Embryonic facial prominence (tissue), 1 donor: ENCODE data around the gene SHISA9.

Source experiments
- DNase-seq: peaks from one replicate; pipeline ENCODE4 v3.0.0-alpha.2; 2016; ENCODE audit errors: extremely low spot score

SHISA9 gene

DNA sequence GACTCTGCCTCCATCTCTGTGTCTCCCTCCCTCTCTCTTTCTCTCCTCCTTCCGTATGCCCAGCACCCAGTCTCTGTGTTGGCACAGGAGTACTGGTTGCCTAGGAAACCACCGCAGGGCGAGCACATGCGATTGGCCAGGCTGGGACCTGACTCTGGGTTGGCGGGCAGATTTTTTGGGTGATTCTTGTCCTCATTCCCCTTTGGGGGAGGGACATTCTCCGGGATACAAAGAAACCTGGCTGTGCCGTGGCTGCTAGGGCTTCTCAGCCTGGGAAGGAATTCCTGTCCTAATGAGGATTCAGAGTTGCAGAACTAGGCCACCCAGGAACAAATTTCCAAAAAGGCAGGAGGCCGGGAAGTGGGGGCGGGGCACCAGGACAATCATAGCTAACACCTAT, 168.9 kb downstream of the SHISA9 start:
- DNase-seq, result no peak

DNA sequence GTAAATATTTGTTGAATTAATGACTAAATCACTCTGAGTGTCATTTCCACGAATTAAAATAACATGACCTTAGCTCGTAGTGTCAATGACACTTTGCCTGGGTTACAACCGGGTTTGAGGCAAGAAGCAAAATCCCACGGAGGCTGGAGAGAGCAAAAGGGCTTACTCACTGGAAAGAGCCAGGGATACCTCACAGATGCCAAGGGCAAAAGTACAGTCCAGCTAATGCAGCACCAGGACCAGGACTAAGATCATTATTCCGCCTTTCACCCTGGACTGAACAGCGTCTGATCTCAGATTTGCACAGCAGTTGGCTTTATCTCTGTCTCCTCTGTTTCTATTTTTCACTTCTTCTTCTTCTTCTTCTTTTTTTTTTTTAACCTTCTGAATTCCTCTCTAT, 175.5 kb downstream of the SHISA9 start:
- no peak for DNase-seq

DNA sequence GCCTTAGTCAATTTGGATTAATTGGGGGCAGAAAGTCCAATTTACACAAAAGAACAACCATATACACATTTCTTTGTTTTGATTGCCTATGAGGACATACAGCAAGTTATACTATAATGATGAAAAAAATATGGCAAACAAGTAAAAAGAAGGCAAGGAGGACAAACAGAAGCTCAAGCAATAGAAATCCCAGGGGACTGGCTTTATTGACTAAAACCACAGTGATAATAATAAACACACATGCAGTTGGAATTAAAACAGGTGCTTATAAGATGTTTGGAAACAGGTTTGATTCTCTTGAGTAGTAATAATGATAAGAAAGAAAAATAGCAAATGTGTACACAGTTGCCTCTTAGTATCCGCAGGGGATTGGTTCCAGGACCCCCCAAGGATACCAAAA, 176.4 kb downstream of the SHISA9 start:
- no peak for DNase-seq

DNA sequence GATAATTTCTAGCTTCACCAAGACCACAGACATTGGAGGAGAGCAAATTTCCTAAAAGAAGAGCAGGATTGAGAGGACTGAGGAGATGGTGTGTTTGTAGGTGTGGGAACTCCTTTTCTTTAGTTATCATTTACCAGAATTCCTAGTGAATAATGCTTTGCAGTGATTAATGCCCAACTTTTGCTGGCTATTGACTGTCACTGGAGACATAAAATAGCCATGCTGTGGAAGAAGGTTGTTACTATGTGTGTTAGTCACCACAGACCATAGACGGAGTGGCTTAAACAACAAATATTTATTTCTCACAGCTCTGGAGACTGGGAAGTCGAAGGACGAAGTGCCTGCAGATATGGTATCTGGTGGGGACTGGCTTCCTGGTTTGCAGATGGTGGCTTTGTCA, 179.1 kb downstream of the SHISA9 start:
- DNase-seq, result no peak

DNA sequence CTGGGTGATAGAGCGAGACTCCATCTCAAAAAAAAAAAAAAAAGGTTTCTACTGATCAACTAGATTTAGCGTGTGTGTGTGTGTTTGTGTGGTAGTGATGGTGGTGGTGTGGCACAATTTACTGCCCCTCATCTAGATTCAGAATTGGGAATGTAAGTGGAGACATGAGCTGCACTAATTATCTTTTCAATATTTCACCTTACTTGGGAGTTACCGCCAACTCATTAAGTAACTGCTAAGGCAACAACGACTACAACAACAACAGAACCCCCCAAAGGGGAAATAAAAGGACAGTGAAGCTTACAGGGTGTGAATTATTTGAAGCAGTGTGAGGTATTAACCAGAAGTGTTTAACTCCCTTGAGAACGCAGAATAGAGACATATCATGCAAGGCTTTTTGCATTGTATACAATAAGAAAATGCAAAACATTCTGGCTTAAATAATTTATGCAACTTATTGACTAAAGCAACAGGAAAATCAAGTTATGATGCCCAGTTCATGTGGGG, 180.5 kb downstream of the SHISA9 start:
- DNase-seq, result no peak

DNA sequence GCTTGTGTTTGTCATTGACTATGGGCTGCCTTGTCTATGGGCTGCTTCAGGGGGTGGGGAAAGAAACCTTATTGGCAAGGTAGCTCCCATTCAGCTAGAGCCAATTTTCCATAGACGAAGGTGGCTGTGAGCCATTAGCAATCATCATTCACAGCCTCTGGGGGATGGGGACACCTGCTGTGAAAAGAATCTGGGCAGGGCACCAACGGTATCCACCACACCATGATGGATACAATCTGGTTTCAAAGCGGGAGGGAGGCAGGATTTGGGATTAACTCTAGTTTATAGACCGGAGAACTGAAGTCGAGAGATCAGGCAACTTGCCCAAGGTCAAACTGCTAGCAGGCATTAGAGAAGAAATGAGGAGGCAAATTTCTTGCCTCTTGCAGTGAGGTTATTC, 182.3 kb downstream of the SHISA9 start:
- no peak for DNase-seq

DNA sequence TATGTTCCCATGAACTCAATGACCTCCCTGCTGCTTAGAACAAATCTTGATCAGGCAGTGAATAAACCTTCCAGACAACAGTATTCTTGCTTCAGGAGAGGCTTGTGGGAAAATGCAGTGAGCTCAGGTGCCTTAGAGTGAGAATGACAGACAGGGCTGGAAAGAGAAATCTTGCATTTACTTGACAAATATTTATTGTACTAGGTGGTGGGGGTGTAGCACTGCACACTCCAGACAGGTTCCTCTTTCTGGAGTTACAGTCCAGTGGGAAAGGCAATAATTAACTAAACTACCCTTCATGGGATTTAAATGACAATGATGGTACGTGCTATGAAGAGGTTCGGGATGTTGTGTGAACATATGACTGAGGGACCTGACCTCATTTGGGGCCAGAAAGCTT, 182.9 kb downstream of the SHISA9 start:
- DNase-seq, result no peak

DNA sequence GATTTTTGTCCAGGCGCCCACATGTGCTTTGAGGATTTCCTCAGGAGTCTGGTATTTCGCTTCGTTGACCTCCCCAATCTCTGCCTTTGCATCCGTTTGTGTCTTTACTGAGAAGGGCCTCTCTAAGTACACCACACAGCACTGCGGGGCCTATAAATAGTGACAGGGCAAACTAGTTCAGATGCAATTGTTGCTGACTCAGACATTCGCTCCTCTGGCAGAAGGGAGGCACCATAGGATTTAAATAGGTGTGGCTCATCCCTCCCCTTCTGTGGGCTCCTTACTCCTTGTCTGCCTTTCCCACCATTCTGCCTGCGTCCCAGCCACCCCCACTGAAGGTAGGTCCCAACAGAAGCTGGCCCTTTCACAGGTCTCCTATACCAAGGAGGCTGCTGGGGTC, 192.3 kb downstream of the SHISA9 start:
- no peak for DNase-seq

DNA sequence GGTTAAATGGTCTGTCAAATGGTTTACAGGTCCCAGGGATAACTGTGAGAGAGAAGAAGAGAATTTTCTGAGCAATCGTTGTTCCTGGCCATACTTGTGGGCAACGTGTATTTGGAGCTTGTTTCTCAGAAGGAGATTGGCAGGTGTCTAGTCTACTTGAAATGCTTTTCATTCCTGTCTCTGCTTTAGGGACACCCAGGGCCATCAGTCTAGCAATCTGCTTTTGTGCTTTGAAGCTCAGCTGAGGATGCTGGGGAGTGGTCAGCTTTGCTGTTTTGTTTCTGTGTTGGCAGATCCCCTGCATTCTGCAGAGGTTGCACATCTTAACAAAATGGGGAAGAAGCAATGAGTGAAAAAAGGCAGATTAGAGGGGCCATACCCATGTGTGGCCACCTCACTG, 193.7 kb downstream of the SHISA9 start:
- DNase-seq, result no peak

DNA sequence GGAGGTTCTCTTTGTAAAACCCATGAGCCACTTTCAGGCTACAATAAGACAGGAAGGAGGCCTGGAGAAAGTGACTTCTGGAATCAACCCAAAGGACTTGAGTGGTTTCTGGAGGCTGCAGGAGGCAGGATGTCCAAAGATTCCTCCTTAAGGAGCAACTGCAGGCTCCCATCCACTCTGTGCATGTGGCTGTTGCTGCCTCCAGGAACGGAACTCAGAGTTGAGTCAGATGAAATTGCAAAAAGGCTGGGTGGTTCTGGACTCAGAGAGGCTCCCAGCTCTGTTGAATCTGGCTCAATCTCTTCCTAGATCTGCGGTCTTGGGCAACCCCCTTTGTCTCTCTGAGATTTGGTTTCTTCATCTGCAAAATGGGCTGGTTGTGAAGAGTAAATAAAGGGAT, 197.1 kb downstream of the SHISA9 start:
- DNase-seq, result no peak

DNA sequence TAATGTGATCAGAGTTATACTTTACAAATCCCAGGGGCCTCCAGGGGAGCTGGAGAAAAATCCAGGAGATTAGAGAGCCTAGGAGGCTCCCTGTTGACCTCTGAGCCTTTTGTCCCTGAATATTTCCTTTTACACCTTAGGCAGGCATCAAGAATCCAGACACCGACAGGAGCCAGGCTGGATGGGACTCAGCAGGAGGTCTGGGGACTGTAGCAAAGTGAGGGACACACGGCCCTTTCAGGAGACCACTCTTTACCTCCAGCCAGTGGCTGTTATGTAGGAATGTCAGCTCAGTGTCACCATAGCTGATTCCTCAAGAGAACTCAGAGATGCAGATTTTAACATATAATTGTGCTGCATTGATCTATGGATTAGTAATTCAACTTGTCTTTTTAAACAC, 198.4 kb downstream of the SHISA9 start:
- DNase-seq, result no peak

DNA sequence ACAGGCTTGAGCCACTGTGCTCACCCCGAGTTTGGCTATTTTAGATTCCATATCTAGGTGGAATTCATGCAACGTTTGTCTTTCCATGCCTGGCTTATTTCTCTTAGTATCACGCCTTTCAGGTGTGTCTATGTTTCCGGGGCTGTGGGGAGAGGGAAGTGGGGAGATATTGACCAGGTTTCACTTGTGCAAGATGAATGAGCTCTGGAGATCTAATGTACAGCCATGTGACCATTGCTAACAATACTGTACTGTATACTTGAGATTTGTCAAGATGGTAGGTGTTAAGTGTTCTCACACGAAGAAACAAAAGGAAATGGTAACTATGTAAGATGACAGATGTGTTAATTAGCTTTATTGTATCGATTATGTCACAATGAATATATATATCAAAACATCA, 199.6 kb downstream of the SHISA9 start:
- DNase-seq, result no peak

DNA sequence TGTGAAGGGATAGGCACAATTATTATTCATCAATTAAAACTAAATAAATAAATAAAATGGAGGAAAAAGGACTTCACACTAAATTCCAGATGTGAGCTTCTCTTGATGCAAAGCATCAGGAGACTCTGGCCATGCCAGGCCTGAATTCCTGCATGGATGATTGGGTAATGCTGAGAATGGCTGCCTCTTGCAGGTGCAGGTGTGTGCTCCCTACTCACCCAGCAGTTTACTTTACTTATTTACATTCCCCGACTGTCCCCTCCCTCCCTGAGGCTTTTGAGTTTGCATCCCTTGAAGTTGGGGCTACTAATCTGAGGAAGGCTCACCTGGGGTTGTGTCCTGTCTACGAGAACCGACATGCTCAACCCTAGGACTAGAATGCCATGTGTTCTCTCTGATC, 200.4 kb downstream of the SHISA9 start:
- DNase-seq, result no peak

DNA sequence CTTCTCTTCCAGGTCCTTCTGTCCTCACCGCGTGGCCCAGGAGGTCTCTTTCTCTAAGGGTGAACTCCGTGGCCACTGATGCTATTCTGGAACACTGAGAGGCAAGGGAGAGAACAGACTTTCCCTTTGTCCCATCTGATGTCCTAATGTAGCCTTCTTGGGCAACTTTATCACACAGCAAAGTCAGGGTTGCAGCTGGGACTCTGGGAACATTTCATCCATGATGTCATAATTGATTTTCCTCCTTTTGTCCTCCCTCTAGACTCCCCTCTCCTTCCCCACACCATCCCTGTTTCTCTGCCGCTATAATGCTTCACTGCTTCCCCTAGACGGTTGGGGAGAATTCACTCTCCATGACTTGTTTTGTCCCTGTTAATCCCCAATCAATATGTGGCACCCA, 201.0 kb downstream of the SHISA9 start:
- DNase-seq, result no peak

DNA sequence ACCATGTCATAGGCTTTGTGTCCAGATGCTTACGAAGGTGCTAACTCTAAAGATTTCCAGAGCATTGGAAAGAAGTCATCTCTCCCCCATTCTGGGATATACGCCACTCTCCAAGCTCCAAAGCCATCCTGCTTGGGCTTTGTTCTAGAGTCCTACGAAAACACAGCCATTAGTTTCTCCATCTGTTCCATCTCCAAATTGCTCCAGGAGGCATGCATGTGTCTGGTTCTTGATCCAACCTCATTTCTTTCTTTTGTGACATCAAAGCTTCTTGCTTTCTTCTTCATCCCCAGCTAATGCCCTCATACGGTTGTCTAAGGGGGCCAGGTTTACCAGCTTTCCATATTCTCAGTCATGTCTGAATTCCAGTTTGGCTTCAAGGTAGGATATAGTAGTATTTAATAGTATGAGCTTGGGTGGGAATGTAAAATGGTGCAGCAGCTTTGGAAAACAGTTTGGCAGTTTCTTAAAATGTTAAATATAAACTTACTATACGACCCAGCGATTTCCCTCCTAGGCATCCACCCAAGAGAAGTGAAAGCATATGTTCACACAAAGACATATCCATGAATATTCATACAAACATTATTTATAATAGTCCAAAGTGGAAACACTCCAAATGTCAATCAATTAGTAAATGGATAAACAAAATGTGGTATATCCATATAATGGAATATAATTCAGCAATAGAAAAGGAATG, 202.6 kb downstream of the SHISA9 start:
- DNase-seq, result no peak

DNA sequence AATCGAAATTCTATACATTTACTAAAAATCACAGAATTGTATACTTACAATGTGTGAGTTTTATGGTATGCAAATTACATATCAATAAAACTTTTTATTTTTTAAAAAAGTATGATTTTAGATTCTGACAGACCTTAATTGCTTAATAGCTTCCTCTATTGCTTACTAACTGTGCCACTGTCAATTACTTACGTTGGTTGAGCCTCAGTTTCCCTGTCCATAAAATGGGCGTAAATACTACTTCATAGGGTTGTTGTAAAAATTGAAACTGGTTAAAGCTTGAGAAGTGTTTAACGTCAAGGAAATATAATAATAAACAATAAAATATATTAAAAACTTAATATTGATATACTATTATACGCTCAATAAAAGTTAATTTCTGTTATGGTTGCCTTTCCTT, 203.4 kb downstream of the SHISA9 start:
- DNase-seq, result no peak

DNA sequence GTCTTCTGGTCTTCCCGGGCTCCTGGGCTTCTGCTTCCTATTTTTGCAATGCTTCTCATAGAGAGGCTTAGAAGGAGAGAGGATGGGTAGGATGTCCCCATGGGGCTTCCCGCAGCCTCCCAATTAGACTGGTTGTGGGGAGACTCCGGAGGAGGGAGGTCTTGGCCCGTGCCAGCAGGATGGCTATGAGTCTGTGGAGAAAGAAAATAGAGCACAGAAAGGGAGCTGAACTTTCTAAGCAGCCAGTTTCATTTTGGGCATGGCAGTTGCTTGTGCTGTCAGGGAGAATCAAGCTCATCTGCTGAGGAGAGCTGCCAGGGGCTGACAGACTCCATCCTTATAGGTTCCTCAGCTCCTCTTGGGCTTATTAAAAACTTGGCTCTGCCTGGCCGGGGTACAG, 204.0 kb downstream of the SHISA9 start:
- no peak for DNase-seq

DNA sequence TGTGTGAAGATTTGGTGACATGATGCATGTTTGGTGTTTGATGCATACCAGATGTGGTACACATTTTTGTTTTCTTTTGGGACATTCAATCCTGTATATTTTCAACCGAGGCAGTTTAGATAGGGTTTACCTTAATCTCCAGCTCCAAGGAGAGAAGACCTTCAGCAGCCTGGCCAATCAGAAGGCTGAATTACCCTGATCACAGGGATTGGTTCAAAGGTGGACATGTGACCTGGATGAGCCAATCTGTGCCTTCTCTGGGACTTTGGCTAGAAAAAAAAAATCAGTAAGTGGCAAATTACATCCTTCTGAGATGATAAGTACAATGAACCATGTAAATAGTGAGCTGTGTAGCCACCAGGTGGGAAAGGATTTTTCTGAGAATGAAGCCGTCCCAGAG, 205.1 kb downstream of the SHISA9 start:
- no peak for DNase-seq

DNA sequence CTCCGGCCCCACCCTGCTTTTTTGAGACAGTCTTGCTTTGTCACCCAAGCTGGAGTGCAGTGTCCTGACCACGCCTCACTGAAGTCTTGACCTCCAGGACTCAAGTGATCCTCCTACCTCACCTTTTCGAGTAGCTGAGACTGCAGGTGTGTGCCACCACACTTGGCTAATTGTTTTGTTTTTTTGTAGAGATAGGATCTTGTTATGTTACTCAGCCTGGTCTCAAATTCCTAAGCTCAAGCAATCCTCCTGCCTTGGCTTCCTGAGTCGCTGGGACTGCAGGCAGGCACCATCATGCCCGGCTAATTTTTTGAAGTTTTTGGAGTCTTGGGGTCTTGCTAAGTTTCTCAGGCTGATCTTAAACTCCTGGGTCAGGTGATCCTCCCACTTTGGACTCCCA, 206.7 kb downstream of the SHISA9 start:
- no peak for DNase-seq

DNA sequence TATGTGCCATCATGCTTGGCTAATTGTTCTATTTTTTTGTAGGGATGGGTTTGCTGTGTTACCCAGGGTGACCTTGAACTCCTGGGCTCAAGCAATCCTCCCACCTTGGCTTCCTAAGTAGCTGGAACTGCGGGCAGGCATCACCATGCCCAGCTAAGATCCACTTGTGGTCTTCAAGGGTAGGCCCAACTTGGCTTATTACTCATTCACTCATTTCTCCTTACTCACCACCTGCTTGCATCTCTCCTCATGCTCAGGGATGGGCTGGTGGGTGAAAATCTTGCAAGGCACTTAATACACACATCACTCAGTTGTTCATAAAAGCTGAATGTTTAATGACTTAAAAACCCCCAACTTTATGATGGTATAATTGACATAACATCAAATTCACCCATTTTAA, 207.8 kb downstream of the SHISA9 start:
- DNase-seq, result no peak

DNA sequence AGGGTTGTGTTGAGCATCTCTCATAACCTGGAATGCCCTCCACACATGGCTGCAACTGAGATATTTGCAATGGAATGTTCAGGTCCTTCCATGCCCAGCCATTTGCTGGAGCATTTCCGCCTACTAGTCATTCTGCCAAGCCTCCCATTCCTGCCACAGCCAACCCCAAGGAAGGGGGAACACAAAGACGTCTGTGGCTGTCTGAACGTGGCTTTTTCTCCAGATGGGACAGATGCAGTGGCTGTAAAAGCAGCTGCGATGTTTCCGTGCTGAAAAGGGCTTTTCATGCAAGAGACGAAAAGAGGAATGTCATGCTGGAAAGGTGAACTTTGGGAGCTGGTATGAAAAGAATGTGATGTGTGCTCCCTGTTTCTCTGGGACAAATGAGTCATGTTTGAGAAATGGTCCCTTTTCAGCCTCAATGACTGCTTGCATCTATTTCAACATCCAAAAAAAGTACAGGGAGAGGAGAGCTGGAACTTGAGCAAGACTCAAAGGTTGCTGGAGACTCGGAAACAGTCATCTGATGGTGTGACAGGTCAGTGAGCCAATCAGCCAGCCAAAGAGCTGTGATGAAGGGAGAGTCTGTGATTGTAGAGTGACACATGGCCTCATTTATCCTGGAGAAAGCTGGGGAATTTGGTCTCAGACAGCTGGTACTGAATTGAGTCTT, 208.9 kb downstream of the SHISA9 start:
- DNase-seq, result no peak

DNA sequence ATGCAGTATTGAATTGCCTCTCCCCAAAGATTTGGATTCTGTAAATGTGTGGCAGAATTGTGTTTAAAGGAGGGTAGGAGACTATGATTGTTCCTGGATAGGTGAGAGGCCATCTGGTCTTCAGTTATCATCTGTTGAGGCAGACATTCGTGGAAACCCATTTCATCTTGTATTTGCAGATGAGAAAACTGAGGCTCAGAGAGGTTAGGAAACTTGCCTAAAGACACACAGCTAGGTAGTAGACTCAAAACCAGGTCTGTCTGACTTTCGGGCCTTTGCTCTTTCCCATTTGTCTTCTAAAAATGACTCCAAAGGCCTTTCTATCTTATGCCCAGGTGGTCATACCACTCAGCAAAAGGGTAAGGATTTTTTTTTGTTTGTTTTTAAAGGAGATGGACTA, 210.3 kb downstream of the SHISA9 start:
- no peak for DNase-seq

DNA sequence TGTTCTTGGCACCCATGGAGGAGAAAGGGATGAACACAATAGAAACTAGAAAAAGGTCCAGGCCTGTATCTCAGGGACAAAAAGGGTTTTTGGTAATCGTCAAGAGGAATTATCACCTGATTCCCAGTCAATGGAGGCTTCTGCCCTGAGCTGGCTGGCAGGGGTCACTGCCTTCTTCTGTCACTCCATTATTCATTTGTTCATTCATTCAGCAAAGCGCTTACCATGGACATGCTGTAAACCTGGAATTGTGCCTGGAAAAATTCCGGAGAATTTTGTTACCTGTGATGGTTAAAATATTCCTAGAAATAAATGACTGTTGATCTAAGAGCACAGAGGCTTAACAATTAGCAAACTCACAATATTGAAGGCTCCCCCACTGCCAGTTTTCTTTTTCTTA, 212.3 kb downstream of the SHISA9 start:
- no peak for DNase-seq

DNA sequence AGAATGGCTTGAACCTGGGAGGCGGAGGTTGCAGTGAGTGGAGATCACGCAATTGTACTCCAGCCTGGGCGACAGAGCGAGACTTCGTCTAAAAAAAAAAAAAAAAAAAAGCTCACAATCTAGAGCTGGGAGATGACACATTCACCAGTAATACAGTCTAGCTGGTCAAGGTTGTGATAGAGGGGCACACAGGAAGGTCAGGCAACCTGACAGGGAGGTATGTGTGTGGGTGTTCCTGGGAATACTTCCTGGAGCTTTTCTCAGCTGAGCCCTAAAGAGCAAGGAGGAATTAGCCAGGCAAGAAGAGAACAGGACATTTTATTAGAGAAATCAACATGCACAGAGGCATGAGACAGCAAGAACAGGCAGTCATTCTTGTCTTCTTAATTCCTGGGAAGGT, 216.7 kb downstream of the SHISA9 start:
- DNase-seq, result no peak
